HG02798 (cell line): ENCODE results near the gene SMIM8.

ENCODE experiments used
- ATAC-seq: cut with Tn5 transposase; IDR thresholded peaks from one replicate; pipeline ENCODE4 v1.9.1; 2021; ENCODE audit warnings: mild to moderate bottlenecking; ENCODE audit not compliant: unreplicated experiment, poor library complexity

SMIM8 gene

DNA sequence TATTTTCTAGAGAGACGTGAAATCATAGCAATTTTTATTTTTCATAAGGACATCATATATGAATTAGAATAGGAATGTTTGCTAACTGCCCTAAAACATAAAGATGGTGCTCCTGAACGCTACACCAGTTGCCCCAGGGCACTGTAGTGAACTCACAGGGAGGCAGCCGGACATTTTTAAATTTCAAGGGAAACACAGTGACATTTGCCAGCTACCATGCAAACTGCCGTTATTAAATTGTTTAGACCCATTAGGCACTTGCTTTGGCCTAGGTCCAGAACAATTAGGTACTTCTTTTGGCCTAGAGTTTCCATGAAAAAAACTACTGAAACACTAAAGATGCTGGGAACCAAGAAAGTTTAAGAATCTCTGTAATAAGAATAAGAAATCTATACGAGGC is 60.5 kb downstream of the SMIM8 start:
- ATAC-seq, result no peak

- ATAC-seq, result no peak
Observed at GRCh38 chr6:87384038-87384437, 61.6 kb downstream of the SMIM8 start.

- no peak for ATAC-seq
Observed at GRCh38 chr6:87384449-87384848, 62.1 kb downstream of the SMIM8 start.

DNA sequence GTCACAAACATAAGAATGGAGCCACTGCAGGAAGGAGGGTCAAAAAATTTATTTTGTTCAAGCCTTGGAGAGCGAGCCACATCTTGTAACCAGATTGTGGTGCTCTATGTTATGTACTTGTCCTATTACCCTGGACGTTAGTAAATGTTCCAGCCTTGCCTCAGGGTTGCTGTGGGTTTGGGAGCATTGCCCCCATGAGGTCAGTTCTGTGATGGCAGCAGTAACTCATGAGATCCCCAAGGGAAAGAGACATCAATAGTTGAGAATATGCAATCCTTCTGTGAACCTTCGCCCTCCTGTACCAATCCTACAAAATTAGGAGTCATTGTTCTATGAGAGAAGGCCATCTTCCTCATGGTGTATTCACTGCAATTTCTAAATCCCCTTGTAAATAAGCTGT is 68.9 kb downstream of the SMIM8 start:
- peak; percentile 68 for ATAC-seq
